Spleen (tissue), 11 donors: ENCODE results near the gene PARP1. TPM values are rescaled to one million over a fixed set of nuclear protein-coding genes. Genes with fewer than 3 reads are reported as not detected.

Experiments used
- DNase-seq: peaks from one replicate; pipeline ENCODE4 v3.0.0-alpha.2; 2020
- H3K27ac ChIP-seq, 8 donors: fragments of 200-600 bp; sonication (generic) in 7 of 8; 1 replicate in 4 of 8; 2 replicates in 4 of 8; pipeline versions ENCODE4 v1.5.0 to v1.8.0; 2016 to 2021; ENCODE audit warnings: inconsistent platforms in 4 of 8, mild to moderate bottlenecking in 4 of 8, moderate library complexity in 1 of 8
- H3K27me3 ChIP-seq, 7 donors: fragments of 200-600 bp; sonication (generic) in 6 of 7; replicated peaks in 1 of 7; 1 replicate in 4 of 7; 2 replicates in 3 of 7; pipeline versions ENCODE4 v1.5.0 to v1.8.0; 2016 to 2021; ENCODE audit warnings: inconsistent platforms in 3 of 7, mild to moderate bottlenecking in 1 of 7
- H3K36me3 ChIP-seq, 6 donors: fragments of 200-600 bp; sonication (generic) in 5 of 6; 1 replicate in 4 of 6; 2 replicates in 2 of 6; pipeline versions ENCODE4 v1.5.0 to v1.8.0; 2016 to 2021; ENCODE audit warnings: inconsistent platforms in 2 of 6
- H3K4me1 ChIP-seq, 6 donors: fragments of 200-600 bp; sonication (generic) in 5 of 6; 1 replicate in 3 of 6; 2 replicates in 3 of 6; pipeline versions ENCODE4 v1.5.0 to v1.8.0; 2016 to 2021; ENCODE audit warnings: inconsistent platforms in 3 of 6
- H3K4me3 ChIP-seq, 8 donors: fragments of 200-600 bp; sonication (generic) in 7 of 8; 1 replicate in 4 of 8; 2 replicates in 4 of 8; pipeline versions ENCODE4 v1.5.0 to v1.8.0; 2016 to 2021; ENCODE audit warnings: inconsistent platforms in 4 of 8, mild to moderate bottlenecking in 4 of 8, moderate library complexity in 2 of 8
- H3K9me3 ChIP-seq, 8 donors: fragments of 200-600 bp; sonication (generic) in 7 of 8; 1 replicate in 4 of 8; 2 replicates in 4 of 8; pipeline versions ENCODE4 v1.5.0 to v1.8.0; 2016 to 2021; ENCODE audit warnings: inconsistent platforms in 4 of 8
- CTCF ChIP-seq, 11 experiments: fragments of 200-600 bp in 7 of 11; fragments of 450-650 bp in 4 of 11; sonication (generic) in 4 of 11; IDR thresholded peaks in 8 of 11; conservative IDR thresholded peaks in 3 of 11; 1 replicate in 7 of 11; 2 replicates in 4 of 11; pipeline versions ENCODE4 v1.4.0 to v1.8.0; 2016 to 2021; ENCODE audit warnings: antibody characterized with exemption in 11 of 11, inconsistent platforms in 4 of 11, mild to moderate bottlenecking in 1 of 11
- POLR2A ChIP-seq, 3 donors: fragments of 450-650 bp; IDR thresholded peaks; one replicate each; pipeline ENCODE4 v1.5.1; 2017; ENCODE audit warnings: antibody characterized with exemption in 3 of 3, mild to moderate bottlenecking in 1 of 3
- POLR2AphosphoS5 ChIP-seq, 3 donors: sonication (generic); formaldehyde crosslinking; IDR thresholded peaks; one replicate each; pipeline ENCODE4 v1.5.1; 2017; ENCODE audit warnings: antibody characterized with exemption in 3 of 3
- WGBS, 5 donors: extraction: QIAGEN DNeasy Blood & Tissue Kit in 3 of 5; methylation state at CpG; one replicate each; pipeline versions ENCODE4 v1.1.5 to v1.1.7; 2013 to 2018; 5-methylcytosine and 5-hydroxymethylcytosine counted together
- intact Hi-C: fragments of 100-400 bp; cut with DNase I; formaldehyde crosslinking; loops from one replicate; pipeline ENCODE4 v1.15.0; 2023; ENCODE audit warnings: low total_unique reads
- polyA plus RNA-seq, 3 donors: library from polyadenylated mRNA; stranded (reverse); fragments of 200-250 nt; gene quantifications; one replicate each; pipeline ENCODE4 v1.2.1, GENCODE V29; 2013
- total RNA-seq, 7 donors: library from RNA; depleted of rRNA in 3 of 7; stranded (reverse); fragments of >200 nt in 3 of 7; fragmentation: NEBNext Ultra II Directional in 4 of 7; extraction: Animal tissue kit (Norgen Biotek cat#: 25700) in 4 of 7; gene quantifications; one replicate each; pipeline versions ENCODE4 v1.1.0 to v1.2.1, GENCODE V29; 2016 to 2021
- donor health status: healthy with polysubstance abuse.
- donor health status: DM: no; HTN: no; CAD: no; lungs with moderate emphysema.
- donor health status: DM: no; HTN: no; CAD: no.
- donor health status: Bipolar disorder and iron deficiency.
- donor health status: healthy.
- donor health status: DM: no; HTN: no; CAD: no.
- donor health status: DM: yes; HTN: yes; CAD: no.

PARP1 gene
- total and polyA plus RNA-seq, 10 donors, result 39.2 to 213 (median 125) TPM

- DNase-seq, result no peak
- H3K27ac ChIP-seq, result no peak overlapping the region
Observed at GRCh38 chr1:226353698-226354525, 54.0 kb downstream of the PARP1 start.

DNA sequence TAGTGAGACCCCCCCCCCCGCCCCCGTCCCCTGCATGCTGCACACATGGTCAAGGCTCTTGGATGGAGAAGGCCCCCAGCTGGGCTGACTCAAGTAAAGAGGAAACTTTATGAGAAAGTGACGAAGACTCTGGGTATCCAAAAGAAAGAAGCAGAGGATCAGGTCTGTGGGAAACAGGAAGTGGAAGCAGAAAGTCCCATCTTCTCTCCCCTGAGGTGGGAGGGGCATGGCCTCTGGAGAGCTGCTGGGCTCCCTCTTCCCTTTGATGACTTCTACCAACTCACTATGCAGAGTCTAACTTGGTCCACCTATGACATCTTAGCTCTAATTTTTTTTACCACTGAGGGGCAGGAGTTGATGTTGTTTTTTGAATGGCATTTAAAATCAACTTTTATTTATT is 56.2 kb downstream of the PARP1 start:
- no peak for DNase-seq
- H3K9me3 ChIP-seq, result no peaks in the 10 kb centered on the region
- no peak overlapping the region for H3K4me3 ChIP-seq
- H3K27ac ChIP-seq, result no peak overlapping the region
- peaks cover 0 to 43% (median 15%) of the 10 kb centered on the region in 6 donors for H3K4me1 ChIP-seq
- intact Hi-C loops, result no loop called here
- H3K36me3 ChIP-seq, result peaks cover 0 to 17% (median 0%) of the 10 kb centered on the region in 6 donors
- no peak for TF ChIP-seq CTCF (IDR thresholded peaks at IDR 0.05 in 8 of 11, conservative IDR thresholded peaks at IDR 0.05 in 3 of 11)
- no peak for TF ChIP-seq POLR2A (IDR thresholded peaks at IDR 0.05)
- TF ChIP-seq POLR2AphosphoS5 (IDR thresholded peaks at IDR 0.05), result no peak
- H3K27me3 ChIP-seq, result no peaks in the 10 kb centered on the region
- WGBS, 5 donors, result 76 to 82% (median 80%) methylated on average over 3 of the region's 3 CpGs

More at GRCh38 chr1:226353698-226354525, 54.0 kb downstream of the PARP1 start:
- H3K4me3 ChIP-seq, result no peak overlapping the region
- intact Hi-C loops, result no loop called here
- no peaks in the 10 kb centered on the region for H3K9me3 ChIP-seq
- H3K36me3 ChIP-seq, result peaks cover 0 to 39% (median 7%) of the 10 kb centered on the region in 6 donors
- no peaks in the 10 kb centered on the region for H3K27me3 ChIP-seq
- no peak for TF ChIP-seq CTCF (IDR thresholded peaks at IDR 0.05 in 8 of 11, conservative IDR thresholded peaks at IDR 0.05 in 3 of 11)
- no peak for TF ChIP-seq POLR2AphosphoS5 (IDR thresholded peaks at IDR 0.05)
- TF ChIP-seq POLR2A (IDR thresholded peaks at IDR 0.05), result no peak
- H3K4me1 ChIP-seq, result peaks cover 0 to 43% (median 15%) of the 10 kb centered on the region in 6 donors
- WGBS, 5 donors, result 56 to 76% (median 69%) methylated on average over 15 of the region's 15 CpGs

- Histone ChIP-seq H3K9me3 (no peaks in the 10 kb centered on the region), H3K4me3 (no peak overlapping the region), H3K27me3 (no peaks in the 10 kb centered on the region), H3K4me1 (peaks cover 0 to 31% (median 10%) of the 10 kb centered on the region in 6 donors), H3K36me3 (peaks cover 0 to 5% (median 0%) of the 10 kb centered on the region in 6 donors), H3K27ac (no peak overlapping the region)
- TF ChIP-seq POLR2A (IDR thresholded peaks at IDR 0.05), result no peak
- no peak for TF ChIP-seq CTCF (IDR thresholded peaks at IDR 0.05 in 8 of 11, conservative IDR thresholded peaks at IDR 0.05 in 3 of 11)
- TF ChIP-seq POLR2AphosphoS5 (IDR thresholded peaks at IDR 0.05), result no peak
- WGBS, 5 donors, result 51 to 58% (median 52%) methylated on average over 9 of the region's 9 CpGs
- intact Hi-C loops, result no loop called here
- no peak for DNase-seq
Observed at GRCh38 chr1:226350519-226350865, 57.4 kb downstream of the PARP1 start.

DNA sequence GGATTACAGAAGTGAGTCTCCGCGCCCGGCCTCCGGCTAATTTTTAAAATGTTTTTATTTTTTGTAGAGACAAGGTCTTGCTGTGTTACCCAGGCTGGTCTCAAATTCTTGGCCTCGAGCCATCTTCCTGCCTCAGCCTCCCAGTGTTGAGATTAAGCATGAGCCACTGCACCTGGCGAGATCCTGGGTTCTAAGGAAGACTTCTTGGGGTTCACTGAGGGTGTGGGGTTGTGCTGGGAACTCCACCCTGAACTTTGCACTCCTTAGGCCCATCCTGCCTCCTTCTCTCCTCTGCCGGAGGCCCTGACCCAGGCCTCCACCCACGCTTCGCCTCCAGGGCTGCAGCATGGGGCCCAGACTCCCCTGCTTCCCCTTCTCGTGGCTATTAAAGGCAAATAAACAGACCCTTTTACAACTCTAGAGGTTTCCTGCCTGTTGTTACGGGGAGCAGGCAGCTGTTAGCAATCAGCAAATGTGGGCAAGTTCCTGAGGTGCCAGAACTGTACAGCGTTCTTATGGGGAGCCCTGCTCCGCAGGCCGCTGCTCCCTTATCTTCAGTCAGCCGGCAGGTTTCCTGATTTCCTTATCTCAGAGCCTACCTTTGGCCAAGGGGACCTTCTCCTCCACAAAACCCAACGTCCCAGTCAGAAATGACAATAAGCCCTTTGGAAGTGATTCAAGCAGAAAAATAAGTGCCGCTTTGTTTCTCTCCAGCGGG is 57.9 kb downstream of the PARP1 start:
- Histone ChIP-seq H3K9me3 (no peaks in the 10 kb centered on the region), H3K27ac (peak overlapping the region in 1 of 8 donors; percentile 8), H3K4me3 (no peak overlapping the region), H3K36me3 (no peaks in the 10 kb centered on the region), H3K4me1 (peaks cover 0 to 26% (median 10%) of the 10 kb centered on the region in 6 donors), H3K27me3 (no peaks in the 10 kb centered on the region)
- DNase-seq, result peak; percentile 49
- TF ChIP-seq CTCF (IDR thresholded peaks at IDR 0.05 in 8 of 11, conservative IDR thresholded peaks at IDR 0.05 in 3 of 11), result no peak
- no peak for TF ChIP-seq POLR2A (IDR thresholded peaks at IDR 0.05)
- peak in 1 of 3 donors; percentile 24 for TF ChIP-seq POLR2AphosphoS5 (IDR thresholded peaks at IDR 0.05)
- 34 to 45% (median 40%) methylated on average over 18 of the region's 18 CpGs for WGBS, 5 donors
- intact Hi-C loops, result no loop called here
